GM12865 (cell line): ENCODE measurements around the gene BLNK.

Experiments
- DNase-seq: peaks from one replicate; pipeline ENCODE4 v3.0.0; 2010; ENCODE audit warnings: low read depth
- H3K4me3 ChIP-seq: 2 replicates; pipeline ENCODE4 v1.5.1; 2011; ENCODE audit warnings: mild to moderate bottlenecking, low read depth, low read length, control low read depth
- TF ChIP-seq, protein P1 (sequence below): IDR thresholded peaks from 2 replicates; pipeline ENCODE4 v1.5.1; 2011; ENCODE audit warnings: low read length, control low read depth, low read depth, inconsistent platforms; ENCODE audit not compliant: insufficient read depth; ENCODE audit errors: missing control alignments

Gene BLNK

DNA sequence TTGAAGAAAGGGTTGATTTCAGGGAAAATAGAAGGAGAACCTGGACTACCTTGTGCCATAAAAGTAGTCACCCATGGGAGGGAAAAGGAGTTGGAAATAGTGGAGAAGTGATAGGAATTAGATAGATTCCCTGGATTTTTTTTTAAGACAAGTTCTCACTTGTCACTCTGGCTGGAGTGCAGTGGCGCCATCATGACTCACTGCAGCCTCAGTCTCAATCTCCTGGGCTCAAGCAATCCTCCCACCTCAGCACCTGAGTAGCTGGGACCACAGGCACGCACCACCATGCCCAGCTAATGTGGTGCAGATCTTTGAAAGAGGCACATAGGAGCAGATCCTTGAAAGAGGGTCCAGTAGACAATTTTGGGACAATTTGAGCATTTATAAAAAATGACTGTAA lies 9.5 kb upstream of the BLNK start:
- no peak for DNase-seq
- H3K4me3 ChIP-seq, result no peak overlapping the region
- TF ChIP-seq, protein P1, sequence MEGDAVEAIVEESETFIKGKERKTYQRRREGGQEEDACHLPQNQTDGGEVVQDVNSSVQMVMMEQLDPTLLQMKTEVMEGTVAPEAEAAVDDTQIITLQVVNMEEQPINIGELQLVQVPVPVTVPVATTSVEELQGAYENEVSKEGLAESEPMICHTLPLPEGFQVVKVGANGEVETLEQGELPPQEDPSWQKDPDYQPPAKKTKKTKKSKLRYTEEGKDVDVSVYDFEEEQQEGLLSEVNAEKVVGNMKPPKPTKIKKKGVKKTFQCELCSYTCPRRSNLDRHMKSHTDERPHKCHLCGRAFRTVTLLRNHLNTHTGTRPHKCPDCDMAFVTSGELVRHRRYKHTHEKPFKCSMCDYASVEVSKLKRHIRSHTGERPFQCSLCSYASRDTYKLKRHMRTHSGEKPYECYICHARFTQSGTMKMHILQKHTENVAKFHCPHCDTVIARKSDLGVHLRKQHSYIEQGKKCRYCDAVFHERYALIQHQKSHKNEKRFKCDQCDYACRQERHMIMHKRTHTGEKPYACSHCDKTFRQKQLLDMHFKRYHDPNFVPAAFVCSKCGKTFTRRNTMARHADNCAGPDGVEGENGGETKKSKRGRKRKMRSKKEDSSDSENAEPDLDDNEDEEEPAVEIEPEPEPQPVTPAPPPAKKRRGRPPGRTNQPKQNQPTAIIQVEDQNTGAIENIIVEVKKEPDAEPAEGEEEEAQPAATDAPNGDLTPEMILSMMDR, result no peak

DNA sequence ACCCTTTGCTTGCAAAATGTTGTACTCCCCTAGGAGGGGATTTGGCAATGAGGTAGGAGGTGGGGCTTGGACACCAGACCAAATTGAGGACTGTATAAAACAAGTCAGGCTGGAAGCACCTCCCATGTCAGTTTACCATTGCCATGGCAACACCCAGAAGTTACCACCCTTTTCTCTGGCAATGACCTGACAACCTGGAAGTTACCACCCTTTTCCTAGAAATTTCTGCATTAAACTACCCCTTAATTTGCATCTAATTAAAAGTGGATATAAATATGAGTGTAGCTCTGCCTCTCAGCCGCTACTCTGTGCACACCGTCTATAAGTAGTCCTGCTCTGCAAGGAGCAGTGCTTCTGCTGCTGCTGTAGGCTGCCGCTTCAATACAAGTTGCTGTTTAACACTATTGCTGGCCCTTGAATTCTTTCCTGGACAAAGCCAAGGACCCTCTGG lies 7.8 kb upstream of the BLNK start:
- H3K4me3 ChIP-seq, result no peak overlapping the region
- DNase-seq, result no peak
- TF ChIP-seq, protein P1, result no peak

DNA sequence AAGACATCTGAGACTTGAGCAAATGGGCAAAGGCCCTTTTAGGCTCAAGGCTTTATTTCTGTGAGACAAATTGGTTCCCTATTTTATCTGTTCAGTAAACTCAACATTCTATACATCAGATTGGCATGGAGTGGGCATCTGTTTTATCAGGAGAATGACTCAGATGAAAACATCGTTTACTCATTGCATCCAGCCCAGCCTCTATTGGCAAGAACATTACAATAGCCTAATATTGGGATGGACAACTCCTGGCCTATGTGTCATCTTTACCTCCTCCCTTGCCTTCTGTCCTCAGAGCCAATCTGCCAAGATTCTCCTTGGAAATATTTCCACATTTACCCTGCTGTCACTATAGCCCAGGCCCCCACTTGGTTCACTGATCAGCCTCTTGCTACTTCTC lies 5.5 kb upstream of the BLNK start:
- DNase-seq, result no peak
- TF ChIP-seq, protein P1, result no peak
- no peak overlapping the region for H3K4me3 ChIP-seq

DNA sequence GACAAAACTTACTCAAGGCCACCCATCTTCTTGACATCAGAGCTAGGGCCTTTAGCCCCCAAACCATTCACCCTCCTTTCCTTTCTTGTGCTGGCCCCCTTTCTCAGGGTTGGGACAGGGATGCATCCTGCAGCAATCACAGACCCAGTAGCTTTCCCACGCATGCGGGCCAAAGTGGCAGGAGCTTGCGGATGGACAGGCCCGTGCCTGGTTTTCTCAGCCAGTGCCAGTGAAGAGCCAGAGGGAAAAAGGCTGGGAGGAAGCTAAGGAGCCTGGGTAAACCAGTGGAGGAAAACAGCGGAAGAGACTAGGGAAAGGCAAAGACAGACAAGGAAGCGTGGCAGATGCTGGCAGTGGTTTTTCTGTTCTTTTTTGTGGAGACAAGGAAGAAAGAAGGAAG lies 5.1 kb upstream of the BLNK start:
- no peak for DNase-seq
- no peak overlapping the region for H3K4me3 ChIP-seq
- TF ChIP-seq, protein P1, result no peak

DNA sequence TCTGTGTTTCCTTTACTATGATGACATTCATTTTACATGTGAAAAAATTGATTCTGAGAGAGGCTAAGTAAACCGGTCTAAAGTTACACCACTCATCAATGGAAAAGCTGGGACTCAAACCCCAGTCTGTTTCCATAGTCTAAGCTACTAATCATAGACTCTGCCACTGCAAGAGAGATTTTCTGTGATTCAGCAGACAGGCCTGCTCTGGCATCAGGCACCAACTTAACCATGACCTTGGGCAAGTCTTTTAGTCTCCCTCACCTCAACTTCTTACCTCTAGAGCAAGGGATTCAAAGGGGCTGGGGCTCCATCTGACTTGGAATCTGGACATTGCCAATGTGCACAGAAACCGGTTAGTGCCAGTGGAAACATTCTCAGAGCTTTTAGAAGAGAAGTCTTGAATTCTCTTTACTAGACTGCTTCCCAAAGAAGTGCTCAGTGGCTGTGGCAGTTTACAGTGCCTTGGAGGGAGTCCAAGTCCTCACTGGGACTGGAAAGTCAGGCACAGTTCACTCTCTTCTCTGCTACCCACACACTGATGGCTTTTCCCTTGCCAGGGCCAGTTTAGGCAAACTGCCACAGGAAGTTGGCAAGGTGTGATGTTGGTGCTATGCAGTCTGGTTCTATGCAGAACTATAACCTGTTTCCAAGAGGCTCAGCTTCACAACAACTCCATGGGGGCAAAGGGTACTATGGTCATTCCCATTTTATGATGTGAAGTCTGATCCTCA lies 4.5 kb upstream of the BLNK start:
- TF ChIP-seq, protein P1, result no peak
- H3K4me3 ChIP-seq, result no peak overlapping the region
- DNase-seq, result no peak

DNA sequence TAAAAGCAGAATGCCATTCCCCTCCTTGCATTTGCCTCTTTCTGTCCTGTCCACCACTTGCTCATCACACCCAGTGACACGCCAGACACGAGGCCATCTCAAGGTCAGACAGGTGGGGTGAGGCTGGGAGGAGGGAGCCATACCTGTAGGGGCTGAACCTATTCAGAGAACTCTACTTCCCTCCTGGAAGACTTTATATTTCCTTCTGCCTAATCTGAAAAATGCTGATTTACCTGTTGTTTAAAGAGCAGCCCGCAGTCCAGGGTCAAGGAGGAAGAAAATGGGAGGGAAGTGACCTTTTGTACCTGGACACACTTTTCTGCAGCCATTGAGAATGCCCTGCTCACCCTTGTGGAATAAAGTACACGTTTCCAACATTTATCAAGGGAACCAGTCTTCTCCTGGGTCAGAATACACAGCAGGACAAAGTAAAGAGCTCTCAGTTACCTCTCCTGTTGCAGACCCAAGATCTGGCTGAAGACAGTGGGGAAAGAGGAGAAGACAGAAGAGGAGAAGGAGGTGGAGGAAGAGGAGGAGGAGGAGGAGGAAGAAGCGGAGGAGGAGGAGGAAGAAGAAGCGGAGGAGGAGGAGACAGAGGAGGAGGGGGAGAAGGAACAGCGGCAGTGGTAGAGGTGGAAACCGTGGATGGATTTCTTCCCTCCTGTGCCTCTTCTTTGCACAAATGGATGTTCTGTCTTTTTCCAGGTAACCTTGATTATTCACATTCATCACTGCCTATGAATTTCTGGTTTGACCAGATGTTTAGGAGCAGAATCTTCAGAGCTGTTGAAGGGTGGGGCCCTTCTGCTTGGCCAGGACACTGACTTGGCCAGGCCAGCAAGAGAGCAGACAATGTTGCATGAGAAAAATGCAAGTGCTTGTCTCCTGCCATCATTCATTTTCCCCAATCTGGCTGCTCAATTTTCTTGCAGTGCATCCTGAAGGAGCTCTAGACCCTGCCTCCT lies 1.2 kb upstream of the BLNK start:
- H3K4me3 ChIP-seq, result peak overlapping the region; percentile 81
- peak; percentile 41 for DNase-seq

More for the DNA sequence above, 1.2 kb upstream of the BLNK start:
- TF ChIP-seq, protein P1, result no peak
